Activated B cell treated with CpG ODN at 0.5 μM for 24 hours (primary cell): ENCODE results near the gene CLEC4M. TPM values are rescaled to one million over a fixed set of nuclear protein-coding genes. Genes with fewer than 3 reads are reported as not detected.
"Not testable (repeated sequence)": the region's sequence is repeated elsewhere in the genome, so short reads cannot be mapped to it uniquely, and the experiment has no call there.

Experiments
- ATAC-seq: fragments of 200-7000 bp; cut with Tn5 transposase; one replicate; pipeline ENCODE4 v1.10.0; 2021; ENCODE audit warnings: low read depth, mild to moderate bottlenecking, moderate library complexity
- CTCF ChIA-PET: fragments of 350-600 bp; sonication (Branson Sonifier 250); formaldehyde crosslinking; loops from one replicate; lab custom pipeline; 2021; ENCODE audit warnings: antibody characterized with exemption; lab: Charles Lee
- POLR2A ChIA-PET: fragments of 350-600 bp; sonication (Branson Sonifier 250); formaldehyde crosslinking; loops from one replicate; lab custom pipeline; 2021; ENCODE audit warnings: antibody characterized with exemption; lab: Charles Lee
- DNase-seq: peaks from one replicate; pipeline ENCODE4 v3.0.0; 2022
- H3K27ac Mint-ChIP-seq: one replicate; pipeline ENCODE4 v1.8.0; 2020; ENCODE audit warnings: mixed read lengths
- H3K27me3 Mint-ChIP-seq: one replicate; pipeline ENCODE4 v1.8.0; 2021; ENCODE audit warnings: mixed read lengths
- H3K36me3 Mint-ChIP-seq: one replicate; pipeline ENCODE4 v1.8.0; 2021; ENCODE audit warnings: low read depth, mixed read lengths
- H3K4me1 Mint-ChIP-seq: one replicate; pipeline ENCODE4 v1.8.0; 2021; ENCODE audit warnings: mixed read lengths
- H3K4me3 Mint-ChIP-seq: one replicate; pipeline ENCODE4 v1.8.0; 2020; ENCODE audit warnings: mild to moderate bottlenecking, mixed read lengths
- H3K9me3 Mint-ChIP-seq: one replicate; pipeline ENCODE4 v1.8.0; 2020; ENCODE audit warnings: mixed read lengths
- CTCF ChIP-seq: fragments of 200-600 bp; IDR thresholded peaks from one replicate; pipeline ENCODE4 v1.8.0; 2022; ENCODE audit warnings: antibody characterized with exemption, mild to moderate bottlenecking
- intact Hi-C: fragments of 100-400 bp; cut with micrococcal nuclease; formaldehyde crosslinking; loops from one replicate; pipeline ENCODE4 v1.15.1; 2024
- total RNA-seq: library from RNA; stranded (reverse); gene quantifications from 2 replicates; pipeline ENCODE4 v1.2.3, GENCODE V29; 2022

Gene CLEC4M
- total RNA-seq, 1 donor from 2014 or later: 1.3 TPM

DNA sequence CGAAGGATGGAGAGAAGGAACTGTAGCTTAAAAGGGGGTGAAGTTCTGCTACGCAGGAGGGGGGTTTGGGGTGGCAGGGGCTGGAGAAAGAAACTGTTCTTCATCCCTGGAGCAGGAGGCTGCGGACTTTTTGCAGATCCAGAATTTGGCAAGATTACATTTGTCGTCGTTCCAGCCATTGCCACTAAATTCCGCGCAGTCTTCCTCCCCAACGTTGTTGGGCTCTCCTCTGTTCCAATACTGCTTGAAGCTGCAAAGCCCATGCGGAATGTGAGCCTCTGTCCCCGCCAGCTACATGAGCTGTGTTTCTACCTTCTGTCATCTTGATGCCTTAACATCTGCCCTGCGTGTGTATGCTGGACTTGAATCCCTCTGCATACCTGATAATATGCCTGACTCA, 20.1 kb upstream of the CLEC4M start:
- TF ChIP-seq CTCF: no peak
- CTCF ChIA-PET: interaction anchor here (1.4 to 2.4 kb wide), 4 partner anchors 41 to 62 kb away, joined by 3 to 9 read pairs (median 6); partner anchors contain the start of genes FCER2 and TRAPPC5
- H3K4me3 Mint-ChIP-seq: peak overlapping the region; percentile 53
- DNase-seq (no peak), ATAC-seq (no peak)
- H3K4me1 Mint-ChIP-seq: peaks cover 53% of the 10 kb centered on the region
- H3K27me3 Mint-ChIP-seq: peaks cover 8% of the 10 kb centered on the region
- H3K9me3 Mint-ChIP-seq: no peaks in the 10 kb centered on the region
- intact Hi-C loops: loop anchor here (1.0 to 2.0 kb wide), 6 partner anchors 8 to 62 kb away; no protein-coding TSS in a partner anchor
- H3K36me3 Mint-ChIP-seq: no peaks in the 10 kb centered on the region
- POLR2A ChIA-PET: interaction anchor here (0.7 to 3.3 kb wide), 17 partner anchors 8 to 201 kb away, joined by 3 to 41 read pairs (median 6); partner anchors contain the start of genes FCER2, SNAPC2, TIMM44 and TRAPPC5
- H3K27ac Mint-ChIP-seq: peak overlapping the region; percentile 77

GRCh38 chr19:7743425-7743841, 19.6 kb upstream of the CLEC4M start:
- intact Hi-C loops: loop anchor here (1.0 to 2.0 kb wide), 6 partner anchors 8 to 62 kb away; no protein-coding TSS in a partner anchor
- POLR2A ChIA-PET: interaction anchor here (0.7 to 3.3 kb wide), 20 partner anchors 8 to 200 kb away, joined by 3 to 41 read pairs (median 6); partner anchors contain the start of genes FCER2, SNAPC2, TIMM44 and TRAPPC5
- Mint-ChIP-seq H3K27ac (peak overlapping the region; percentile 77), H3K27me3 (peaks cover 8% of the 10 kb centered on the region), H3K4me3 (peak overlapping the region; percentile 45), H3K9me3 (no peaks in the 10 kb centered on the region), H3K36me3 (no peaks in the 10 kb centered on the region), H3K4me1 (peaks cover 57% of the 10 kb centered on the region)
- TF ChIP-seq CTCF: no peak
- DNase-seq (peak; percentile 64), ATAC-seq (peak; percentile 94)
- CTCF ChIA-PET: interaction anchor here (0.6 to 2.4 kb wide), 6 partner anchors 42 to 62 kb away, joined by 3 to 9 read pairs (median 4); partner anchors contain the start of genes FCER2 and TRAPPC5

DNA sequence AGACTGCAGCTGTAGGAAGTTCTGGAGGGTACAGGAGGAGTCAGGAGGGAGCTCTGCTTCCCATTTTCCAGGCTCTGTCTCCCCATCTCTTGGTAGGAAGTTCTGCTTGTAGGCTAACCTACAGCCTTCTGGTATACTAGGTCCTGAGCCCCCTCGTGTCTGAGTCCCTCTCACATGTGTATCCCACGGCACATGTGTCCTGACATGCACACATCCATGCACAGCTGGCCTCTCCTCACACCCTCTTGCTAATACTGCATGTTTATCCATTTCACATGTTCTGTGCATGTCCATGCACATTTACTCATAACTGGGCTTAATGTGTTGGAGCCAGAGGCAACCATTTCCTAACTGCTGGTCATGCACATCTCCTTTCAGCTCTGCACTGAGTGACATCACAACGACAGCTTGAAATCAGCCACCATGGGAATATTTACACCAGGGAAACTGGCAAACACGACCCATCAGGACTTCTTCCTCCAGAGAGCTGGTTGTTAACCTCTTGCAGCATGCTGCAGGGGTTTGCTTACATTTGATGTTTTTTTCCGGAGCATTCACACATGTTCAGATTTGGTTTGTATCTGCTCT, 18.8 kb upstream of the CLEC4M start:
- POLR2A ChIA-PET: interaction anchor here (0.5 to 3.3 kb wide), 20 partner anchors 7 to 199 kb away, joined by 3 to 41 read pairs (median 6); partner anchors contain the start of genes FCER2, SNAPC2, TIMM44 and TRAPPC5
- Mint-ChIP-seq H3K36me3 (no peaks in the 10 kb centered on the region), H3K9me3 (no peaks in the 10 kb centered on the region), H3K27me3 (peaks cover 8% of the 10 kb centered on the region), H3K27ac (peak overlapping the region; percentile 77), H3K4me1 (peaks cover 62% of the 10 kb centered on the region), H3K4me3 (peak overlapping the region; percentile 58)
- ATAC-seq: peak; percentile 13
- intact Hi-C loops: no loop called here
- peak; percentile 16 for DNase-seq
- CTCF ChIA-PET: interaction anchor here (0.6 to 2.4 kb wide), 6 partner anchors 22 to 63 kb away, joined by 3 to 9 read pairs (median 4); partner anchors contain the start of genes FCER2 and TRAPPC5
- no peak for TF ChIP-seq CTCF

DNA sequence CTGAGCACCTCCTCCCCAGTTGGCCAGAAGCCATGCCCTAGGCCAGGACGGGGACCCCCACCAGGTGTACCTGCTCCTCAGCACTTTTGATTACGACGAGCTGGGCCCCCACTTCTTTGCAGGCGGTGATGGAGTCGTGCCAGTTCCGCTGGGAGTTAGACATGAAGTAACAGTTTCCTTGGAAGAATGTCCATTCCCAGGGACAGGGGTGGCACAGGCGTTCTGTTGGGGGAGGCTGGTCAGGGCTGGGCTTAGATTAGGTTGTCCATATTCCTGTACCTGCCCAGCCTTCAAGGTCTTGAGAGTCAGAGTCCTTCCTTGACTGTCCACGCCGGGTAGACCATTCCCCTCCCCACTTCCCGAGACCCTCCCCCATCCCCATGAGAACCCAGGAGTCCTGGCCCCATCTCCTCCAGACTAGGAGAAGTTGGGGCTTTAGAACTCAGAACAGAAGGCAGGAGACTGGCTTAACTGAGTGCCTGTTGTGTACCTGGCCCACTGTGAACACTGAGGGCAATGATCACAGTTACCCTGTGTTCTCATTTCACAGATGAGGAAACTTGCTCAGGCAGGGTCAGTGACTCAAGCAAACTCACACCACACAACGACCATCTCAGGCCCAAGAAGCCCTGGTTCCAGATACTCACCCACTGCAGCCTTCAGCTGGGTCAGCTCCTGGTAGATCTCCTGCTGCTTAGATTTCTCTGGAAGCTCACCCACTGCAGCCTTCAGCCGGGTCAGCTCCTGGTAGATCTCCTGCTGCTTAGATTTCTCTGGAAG, 18.0 kb upstream of the CLEC4M start:
- ChIA-PET CTCF (interaction anchor here (2.4 kb wide), 1 partner anchor 64 kb away, joined by 9 read pairs; the partner anchor contains the start of gene TRAPPC5), POLR2A (interaction anchor here (0.5 to 3.3 kb wide), 5 partner anchors 33 to 64 kb away, joined by 4 to 41 read pairs (median 18); partner anchors contain the start of genes FCER2 and TRAPPC5)
- Mint-ChIP-seq H3K27me3 (peaks cover 8% of the 10 kb centered on the region), H3K4me3 (peak overlapping the region; percentile 58), H3K27ac (peak overlapping the region; percentile 77), H3K9me3 (no peaks in the 10 kb centered on the region), H3K4me1 (peaks cover 61% of the 10 kb centered on the region), H3K36me3 (no peaks in the 10 kb centered on the region)
- no peak for TF ChIP-seq CTCF
- intact Hi-C loops: no loop called here
- ATAC-seq (no peak), DNase-seq (peak; percentile 15)

- H3K36me3 Mint-ChIP-seq, intact Hi-C loops, H3K27ac Mint-ChIP-seq, H3K27me3 Mint-ChIP-seq, ATAC-seq, CTCF ChIA-PET, H3K4me3 Mint-ChIP-seq, H3K9me3 Mint-ChIP-seq: not testable (repeated sequence)
- POLR2A ChIA-PET: interaction anchor here (0.5 to 0.7 kb wide), 2 partner anchors 14 to 337 kb away, joined by 4 to 6 read pairs; no protein-coding TSS in a partner anchor
- DNase-seq: peak; percentile 11
- H3K4me1 Mint-ChIP-seq: peaks cover 74% of the 10 kb centered on the region
These were observed 16.7 kb upstream of the CLEC4M start for GRCh38 chr19:7746306-7746705.
